Measurements from ENCODE around the gene BPHL. TPM values are rescaled to one million over a fixed set of nuclear protein-coding genes. Genes with fewer than 3 reads are reported as not detected.
"Not testable (repeated sequence)": the region's sequence is repeated elsewhere in the genome, so short reads cannot be mapped to it uniquely, and the experiment has no call there.

The BPHL gene
- total RNA-seq, 1 experiment from 2014 or later, result 9.3 TPM

GRCh38 chr6:3162565-3163247, 44.2 kb downstream of the BPHL start:
- no peak overlapping the region for H3K27ac ChIP-seq (ENCODE audit: low read length)
- H4K20me1 ChIP-seq (ENCODE audit: insufficient read depth, low read depth, low read length), result no peaks in the 10 kb centered on the region
- H3K27me3 ChIP-seq (ENCODE audit: low read length), result peaks cover 3% of the 10 kb centered on the region; the same call in 1 of the 2 replicates
- DNase-seq, result peak; percentile 51
- H2AFZ ChIP-seq (ENCODE audit: low read length), result peak overlapping the region; percentile 67
- no peaks in the 10 kb centered on the region for H3K9me2 ChIP-seq (replicated peaks; ENCODE audit: insufficient read depth, low read length)
- H3K4me2 ChIP-seq (ENCODE audit: low read depth, low read length, poor library complexity, severe bottlenecking), result peak overlapping the region; percentile 85
- peak overlapping the region; percentile 64 for H3K9ac ChIP-seq (ENCODE audit: low read length)
- no peaks in the 10 kb centered on the region for H3K79me2 ChIP-seq (ENCODE audit: low read length)
- no peaks in the 10 kb centered on the region for H3K9me3 ChIP-seq (ENCODE audit: low read length)
- peaks cover 15% of the 10 kb centered on the region for H3K4me1 ChIP-seq (ENCODE audit: low read length)
- no peaks in the 10 kb centered on the region for H3K36me3 ChIP-seq (ENCODE audit: insufficient read depth, low read length)
- H3K4me3 ChIP-seq (ENCODE audit: low read length), result peak overlapping the region; percentile 64

- Histone ChIP-seq H2AFZ (ENCODE audit: low read length) (peak overlapping the region; percentile 71), H3K4me3 (ENCODE audit: low read length) (peak overlapping the region; percentile 64), H3K9me2 (replicated peaks; ENCODE audit: insufficient read depth, low read length) (no peaks in the 10 kb centered on the region), H3K27me3 (ENCODE audit: low read length) (peaks cover 3% of the 10 kb centered on the region; the same call in 1 of the 2 replicates), H3K9ac (ENCODE audit: low read length) (peak overlapping the region; percentile 48; the same call in 1 of the 2 replicates), H3K79me2 (ENCODE audit: low read length) (no peaks in the 10 kb centered on the region), H3K36me3 (ENCODE audit: insufficient read depth, low read length) (no peaks in the 10 kb centered on the region), H3K27ac (ENCODE audit: low read length) (no peak overlapping the region), H3K4me1 (ENCODE audit: low read length) (peaks cover 11% of the 10 kb centered on the region), H4K20me1 (ENCODE audit: insufficient read depth, low read depth, low read length) (no peaks in the 10 kb centered on the region), H3K4me2 (ENCODE audit: low read depth, low read length, poor library complexity, severe bottlenecking) (peak overlapping the region; percentile 85), H3K9me3 (ENCODE audit: low read length) (no peaks in the 10 kb centered on the region)
- DNase-seq, result peak; percentile 48
Measured at GRCh38 chr6:3163248-3163594, 44.7 kb downstream of the BPHL start.

GRCh38 chr6:3164388-3164787, 45.9 kb downstream of the BPHL start:
- Histone ChIP-seq H3K27me3 (ENCODE audit: low read length) (peaks cover 3% of the 10 kb centered on the region; the same call in 1 of the 2 replicates), H2AFZ (ENCODE audit: low read length) (no peak overlapping the region), H3K4me2 (ENCODE audit: low read depth, low read length, poor library complexity, severe bottlenecking) (no peak overlapping the region), H3K27ac (ENCODE audit: low read length) (no peak overlapping the region), H3K9me2 (replicated peaks; ENCODE audit: insufficient read depth, low read length) (no peaks in the 10 kb centered on the region), H4K20me1 (ENCODE audit: insufficient read depth, low read depth, low read length) (no peaks in the 10 kb centered on the region), H3K36me3 (ENCODE audit: insufficient read depth, low read length) (no peaks in the 10 kb centered on the region), H3K9ac (ENCODE audit: low read length) (no peak overlapping the region), H3K9me3 (ENCODE audit: low read length) (no peaks in the 10 kb centered on the region), H3K4me1 (ENCODE audit: low read length) (peaks cover 11% of the 10 kb centered on the region), H3K4me3 (ENCODE audit: low read length) (no peak overlapping the region), H3K79me2 (ENCODE audit: low read length) (no peaks in the 10 kb centered on the region)
- DNase-seq, result no peak

GRCh38 chr6:3165631-3166534, 47.4 kb downstream of the BPHL start:
- Histone ChIP-seq H3K36me3 (ENCODE audit: insufficient read depth, low read length) (no peaks in the 10 kb centered on the region), H3K4me3 (ENCODE audit: low read length) (no peak overlapping the region), H3K4me2 (ENCODE audit: low read depth, low read length, poor library complexity, severe bottlenecking) (no peak overlapping the region)

GRCh38 chr6:3166535-3167225, 48.2 kb downstream of the BPHL start:
- H3K27me3 ChIP-seq (ENCODE audit: low read length); H3K9me3 ChIP-seq (ENCODE audit: low read length); H2AFZ ChIP-seq (ENCODE audit: low read length); H3K9me2 ChIP-seq (replicated peaks; ENCODE audit: insufficient read depth, low read length); H4K20me1 ChIP-seq (ENCODE audit: insufficient read depth, low read depth, low read length); H3K79me2 ChIP-seq (ENCODE audit: low read length); DNase-seq; H3K36me3 ChIP-seq (ENCODE audit: insufficient read depth, low read length); H3K4me2 ChIP-seq (ENCODE audit: low read depth, low read length, poor library complexity, severe bottlenecking); H3K9ac ChIP-seq (ENCODE audit: low read length); H3K4me3 ChIP-seq (ENCODE audit: low read length); H3K27ac ChIP-seq (ENCODE audit: low read length): not testable (repeated sequence)
- peaks cover 11% of the 10 kb centered on the region for H3K4me1 ChIP-seq (ENCODE audit: low read length)

More at GRCh38 chr6:3165631-3166534, 47.4 kb downstream of the BPHL start:
- H3K4me1 ChIP-seq (ENCODE audit: low read length), result peaks cover 11% of the 10 kb centered on the region
- no peaks in the 10 kb centered on the region for H3K9me3 ChIP-seq (ENCODE audit: low read length)
- H3K27me3 ChIP-seq (ENCODE audit: low read length), result peaks cover 3% of the 10 kb centered on the region; the same call in 1 of the 2 replicates
- no peaks in the 10 kb centered on the region for H3K79me2 ChIP-seq (ENCODE audit: low read length)
- no peak overlapping the region for H3K27ac ChIP-seq (ENCODE audit: low read length)
- no peak for DNase-seq
- H3K9me2 ChIP-seq (replicated peaks; ENCODE audit: insufficient read depth, low read length), result no peaks in the 10 kb centered on the region
- no peak overlapping the region for H3K9ac ChIP-seq (ENCODE audit: low read length)
- no peaks in the 10 kb centered on the region for H4K20me1 ChIP-seq (ENCODE audit: insufficient read depth, low read depth, low read length)
- H2AFZ ChIP-seq (ENCODE audit: low read length), result no peak overlapping the region

GRCh38 chr6:3168046-3168445, 49.5 kb downstream of the BPHL start:
- H3K79me2 ChIP-seq (ENCODE audit: low read length); H3K4me1 ChIP-seq (ENCODE audit: low read length); H3K36me3 ChIP-seq (ENCODE audit: insufficient read depth, low read length); H3K9ac ChIP-seq (ENCODE audit: low read length); H2AFZ ChIP-seq (ENCODE audit: low read length); H3K4me2 ChIP-seq (ENCODE audit: low read depth, low read length, poor library complexity, severe bottlenecking); DNase-seq; H3K9me3 ChIP-seq (ENCODE audit: low read length); H3K27ac ChIP-seq (ENCODE audit: low read length); H3K27me3 ChIP-seq (ENCODE audit: low read length); H3K4me3 ChIP-seq (ENCODE audit: low read length); H4K20me1 ChIP-seq (ENCODE audit: insufficient read depth, low read depth, low read length); H3K9me2 ChIP-seq (replicated peaks; ENCODE audit: insufficient read depth, low read length): not testable (repeated sequence)

GRCh38 chr6:3170676-3171075, 52.2 kb downstream of the BPHL start:
- not testable (repeated sequence) for H2AFZ ChIP-seq (ENCODE audit: low read length); H3K9me2 ChIP-seq (replicated peaks; ENCODE audit: insufficient read depth, low read length); H3K36me3 ChIP-seq (ENCODE audit: insufficient read depth, low read length); H3K27me3 ChIP-seq (ENCODE audit: low read length); DNase-seq; H3K27ac ChIP-seq (ENCODE audit: low read length); H3K79me2 ChIP-seq (ENCODE audit: low read length); H3K9me3 ChIP-seq (ENCODE audit: low read length); H3K9ac ChIP-seq (ENCODE audit: low read length); H4K20me1 ChIP-seq (ENCODE audit: insufficient read depth, low read depth, low read length); H3K4me2 ChIP-seq (ENCODE audit: low read depth, low read length, poor library complexity, severe bottlenecking); H3K4me3 ChIP-seq (ENCODE audit: low read length); H3K4me1 ChIP-seq (ENCODE audit: low read length)
